Measurements from ENCODE around the gene R3HDML. TPM values are rescaled to one million over a fixed set of nuclear protein-coding genes. Genes with fewer than 3 reads are reported as not detected.
"Not testable (repeated sequence)": the region's sequence is repeated elsewhere in the genome, so short reads cannot be mapped to it uniquely, and the experiment has no call there.

The R3HDML gene
- total RNA-seq, 1 donor from 2014 or later = not detected

DNA sequence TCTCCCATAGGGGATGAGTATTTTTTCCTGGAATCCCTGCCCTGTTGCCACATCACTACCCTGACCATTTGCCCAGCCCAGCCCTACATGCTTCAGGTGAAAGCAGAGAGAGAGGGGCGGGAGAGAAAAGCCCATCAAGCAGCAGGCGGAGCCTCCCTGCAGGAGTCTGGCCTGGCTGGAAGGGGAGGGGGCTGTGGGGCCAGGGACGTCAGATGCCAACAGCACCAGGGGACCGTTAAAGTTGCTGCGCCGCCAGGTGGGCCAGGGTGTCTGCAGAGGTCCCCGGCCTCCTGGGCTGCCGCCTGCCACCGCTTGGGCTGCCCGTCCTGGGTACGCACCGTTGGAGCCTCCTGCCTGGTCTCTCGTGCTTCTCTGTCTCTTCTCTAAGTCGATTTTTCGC lies 757 bp upstream of the R3HDML start:
- intact Hi-C loops (cut with micrococcal nuclease) = no loop called here
- Mint-ChIP-seq H3K27me3 (ENCODE audit: insufficient read depth) (no peaks in the 10 kb centered on the region), H3K9me3 (no peaks in the 10 kb centered on the region), H3K36me3 (ENCODE audit: low read depth) (no peaks in the 10 kb centered on the region), H3K4me3 (no peak overlapping the region), H3K27ac (no peak overlapping the region), H3K4me1 (ENCODE audit: low read depth) (no peaks in the 10 kb centered on the region)
- no peak for DNase-seq (ENCODE audit: low spot score)

GRCh38 chr20:44342248-44342647 lies 5.4 kb downstream of the R3HDML start:
- Mint-ChIP-seq H3K9me3 (no peaks in the 10 kb centered on the region), H3K27ac (no peak overlapping the region), H3K36me3 (ENCODE audit: low read depth) (no peaks in the 10 kb centered on the region), H3K4me3 (no peak overlapping the region), H3K27me3 (ENCODE audit: insufficient read depth) (peaks cover 2% of the 10 kb centered on the region), H3K4me1 (ENCODE audit: low read depth) (no peaks in the 10 kb centered on the region)
- intact Hi-C loops (cut with micrococcal nuclease) = no loop called here
- DNase-seq (ENCODE audit: low spot score) = no peak

DNA sequence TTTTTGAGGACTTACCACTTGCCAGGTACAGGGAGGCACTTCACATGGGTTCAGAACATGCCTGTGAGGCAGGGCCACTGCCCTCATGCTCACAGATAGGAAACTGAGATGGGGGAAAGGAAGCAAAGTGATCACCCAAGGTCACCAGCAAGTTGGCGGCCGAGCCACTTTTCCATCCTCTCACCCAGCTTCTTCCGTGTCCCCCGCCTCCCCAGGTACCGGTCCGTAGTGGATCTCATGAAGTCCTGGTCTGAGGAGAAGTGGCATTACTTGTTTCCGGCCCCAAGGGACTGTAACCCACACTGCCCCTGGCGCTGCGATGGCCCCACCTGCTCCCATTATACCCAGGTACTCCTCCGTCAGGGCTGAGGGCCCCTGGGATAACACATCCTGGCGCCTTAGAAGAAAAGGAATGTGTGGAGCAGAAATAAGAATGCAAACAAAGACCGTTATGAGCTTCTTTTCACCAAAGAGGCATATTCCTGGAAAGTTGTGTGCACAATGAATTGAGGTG lies 6.4 kb downstream of the R3HDML start:
- no peak overlapping the region for H3K4me3 Mint-ChIP-seq
- H3K27ac Mint-ChIP-seq = no peak overlapping the region
- H3K9me3 Mint-ChIP-seq = no peaks in the 10 kb centered on the region
- H3K36me3 Mint-ChIP-seq (ENCODE audit: low read depth) = no peaks in the 10 kb centered on the region
- intact Hi-C loops (cut with micrococcal nuclease) = no loop called here
- H3K27me3 Mint-ChIP-seq (ENCODE audit: insufficient read depth) = peaks cover 2% of the 10 kb centered on the region
- no peak for DNase-seq (ENCODE audit: low spot score)
- no peaks in the 10 kb centered on the region for H3K4me1 Mint-ChIP-seq (ENCODE audit: low read depth)

GRCh38 chr20:44344723-44345122 lies 7.9 kb downstream of the R3HDML start:
- H3K27me3 Mint-ChIP-seq (ENCODE audit: insufficient read depth) = peaks cover 2% of the 10 kb centered on the region
- no peaks in the 10 kb centered on the region for H3K36me3 Mint-ChIP-seq (ENCODE audit: low read depth)
- no peaks in the 10 kb centered on the region for H3K9me3 Mint-ChIP-seq
- no peak overlapping the region for H3K27ac Mint-ChIP-seq
- H3K4me3 Mint-ChIP-seq = no peak overlapping the region
- no peaks in the 10 kb centered on the region for H3K4me1 Mint-ChIP-seq (ENCODE audit: low read depth)
- intact Hi-C loops (cut with micrococcal nuclease) = no loop called here
- DNase-seq (ENCODE audit: low spot score) = no peak

DNA sequence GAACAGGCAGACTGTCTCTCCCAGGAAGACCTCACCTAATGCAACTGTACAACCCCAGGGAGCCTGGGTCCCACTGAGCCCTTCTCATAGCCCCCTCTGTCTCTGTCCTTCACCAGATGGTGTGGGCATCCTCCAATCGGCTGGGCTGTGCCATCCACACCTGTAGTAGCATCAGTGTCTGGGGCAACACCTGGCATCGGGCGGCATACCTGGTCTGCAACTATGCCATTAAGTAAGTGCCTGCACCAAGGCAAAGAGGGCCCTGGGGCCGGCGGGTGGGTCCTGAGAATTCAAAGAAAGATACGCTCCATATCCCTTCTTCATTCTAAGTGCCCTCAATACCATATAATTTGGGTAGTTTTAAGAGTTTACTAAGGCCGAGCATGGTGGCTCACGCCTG lies 8.3 kb downstream of the R3HDML start:
- no peaks in the 10 kb centered on the region for H3K36me3 Mint-ChIP-seq (ENCODE audit: low read depth)
- no peak for DNase-seq (ENCODE audit: low spot score)
- H3K27ac Mint-ChIP-seq = no peak overlapping the region
- H3K27me3 Mint-ChIP-seq (ENCODE audit: insufficient read depth) = peaks cover 5% of the 10 kb centered on the region
- no peak overlapping the region for H3K4me3 Mint-ChIP-seq
- no peaks in the 10 kb centered on the region for H3K9me3 Mint-ChIP-seq
- intact Hi-C loops (cut with micrococcal nuclease) = no loop called here
- H3K4me1 Mint-ChIP-seq (ENCODE audit: low read depth) = no peaks in the 10 kb centered on the region

GRCh38 chr20:44345941-44346340 lies 9.1 kb downstream of the R3HDML start:
- DNase-seq (ENCODE audit: low spot score); intact Hi-C loops (cut with micrococcal nuclease); H3K27me3 Mint-ChIP-seq (ENCODE audit: insufficient read depth); H3K9me3 Mint-ChIP-seq; H3K27ac Mint-ChIP-seq; H3K4me1 Mint-ChIP-seq (ENCODE audit: low read depth); H3K36me3 Mint-ChIP-seq (ENCODE audit: low read depth); H3K4me3 Mint-ChIP-seq: not testable (repeated sequence)

DNA sequence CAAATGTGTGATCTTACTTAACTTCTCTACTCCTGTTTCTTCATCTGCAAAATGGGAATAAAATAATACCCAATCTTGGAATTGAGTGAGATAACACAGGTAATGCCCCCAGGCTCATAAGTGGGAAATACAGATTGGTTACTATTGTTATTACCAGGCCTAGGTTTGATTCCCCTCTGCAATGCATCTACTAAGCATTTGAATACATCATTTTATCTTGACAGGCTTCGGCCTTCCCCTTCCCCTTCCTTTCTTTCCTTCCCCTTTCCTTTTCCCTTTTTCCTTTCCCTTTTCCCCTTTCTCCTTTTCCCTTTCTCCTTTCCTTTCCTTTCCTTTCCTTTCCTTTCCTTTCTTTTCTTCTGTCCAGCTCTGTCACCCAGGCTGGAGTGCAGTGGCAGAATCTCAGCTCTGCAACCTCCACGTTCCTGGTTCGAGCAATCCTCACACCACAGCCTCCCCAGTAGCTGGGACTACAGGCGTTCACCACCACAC lies 11.4 kb downstream of the R3HDML start:
- Mint-ChIP-seq H3K9me3 (no peaks in the 10 kb centered on the region), H3K4me3 (no peak overlapping the region), H3K36me3 (ENCODE audit: low read depth) (no peaks in the 10 kb centered on the region), H3K4me1 (ENCODE audit: low read depth) (no peaks in the 10 kb centered on the region), H3K27ac (no peak overlapping the region), H3K27me3 (ENCODE audit: insufficient read depth) (peaks cover 7% of the 10 kb centered on the region)
- DNase-seq (ENCODE audit: low spot score) = no peak
- intact Hi-C loops (cut with micrococcal nuclease) = no loop called here

DNA sequence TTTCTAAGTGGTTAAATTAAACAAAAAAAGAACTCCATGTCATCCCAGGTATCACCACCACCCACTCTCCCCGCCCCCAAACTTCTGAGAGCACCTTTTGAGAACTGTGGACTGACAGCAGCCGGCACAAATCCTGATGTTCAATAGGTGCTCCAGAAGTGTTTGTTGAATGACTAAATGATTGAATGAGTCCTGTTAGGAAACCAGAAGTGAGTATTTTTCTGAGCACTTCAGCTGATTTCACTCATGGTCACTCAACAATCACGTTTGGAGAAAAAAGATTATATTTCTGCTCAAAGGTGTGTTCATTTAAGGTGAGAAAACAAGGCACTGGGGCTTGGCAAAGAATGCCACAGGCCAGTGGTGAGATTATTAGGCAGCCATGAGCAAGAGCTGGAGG lies 12.5 kb downstream of the R3HDML start:
- Mint-ChIP-seq H3K27me3 (ENCODE audit: insufficient read depth) (peaks cover 7% of the 10 kb centered on the region), H3K9me3 (no peaks in the 10 kb centered on the region), H3K4me1 (ENCODE audit: low read depth) (no peaks in the 10 kb centered on the region), H3K4me3 (no peak overlapping the region), H3K27ac (no peak overlapping the region), H3K36me3 (ENCODE audit: low read depth) (no peaks in the 10 kb centered on the region)
- no peak for DNase-seq (ENCODE audit: low spot score)
- intact Hi-C loops (cut with micrococcal nuclease) = no loop called here

DNA sequence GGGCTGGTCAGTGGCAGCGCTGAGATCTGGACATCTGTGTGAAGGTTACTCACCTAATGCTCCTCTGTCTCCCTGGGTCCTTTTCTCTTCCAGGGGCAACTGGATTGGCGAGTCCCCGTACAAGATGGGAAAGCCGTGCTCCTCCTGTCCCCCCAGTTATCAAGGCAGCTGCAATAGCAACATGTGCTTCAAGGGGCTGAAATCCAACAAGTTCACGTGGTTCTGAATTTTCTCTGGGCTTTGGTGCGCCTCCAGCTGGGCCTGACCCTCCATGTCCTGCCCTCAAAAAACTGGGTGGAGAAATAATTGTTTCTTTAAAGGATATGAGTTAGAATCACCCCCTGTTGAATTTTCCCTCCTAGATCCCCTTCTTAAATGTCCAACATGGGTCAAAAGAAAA lies 13.7 kb downstream of the R3HDML start:
- H3K36me3 Mint-ChIP-seq (ENCODE audit: low read depth) = no peaks in the 10 kb centered on the region
- H3K4me1 Mint-ChIP-seq (ENCODE audit: low read depth) = no peaks in the 10 kb centered on the region
- H3K27me3 Mint-ChIP-seq (ENCODE audit: insufficient read depth) = peaks cover 7% of the 10 kb centered on the region
- H3K27ac Mint-ChIP-seq = no peak overlapping the region
- no peak for DNase-seq (ENCODE audit: low spot score)
- no peaks in the 10 kb centered on the region for H3K9me3 Mint-ChIP-seq
- intact Hi-C loops (cut with micrococcal nuclease) = no loop called here
- no peak overlapping the region for H3K4me3 Mint-ChIP-seq

GRCh38 chr20:44354979-44355497 lies 18.2 kb downstream of the R3HDML start:
- intact Hi-C loops (cut with micrococcal nuclease) = no loop called here
- no peaks in the 10 kb centered on the region for H3K36me3 Mint-ChIP-seq (ENCODE audit: low read depth)
- H3K9me3 Mint-ChIP-seq = no peaks in the 10 kb centered on the region
- H3K27me3 Mint-ChIP-seq (ENCODE audit: insufficient read depth) = peaks cover 10% of the 10 kb centered on the region
- no peaks in the 10 kb centered on the region for H3K4me1 Mint-ChIP-seq (ENCODE audit: low read depth)
- H3K4me3 Mint-ChIP-seq = no peak overlapping the region
- H3K27ac Mint-ChIP-seq = no peak overlapping the region
- DNase-seq (ENCODE audit: low spot score) = no peak

GRCh38 chr20:44355498-44356352 lies 18.9 kb downstream of the R3HDML start, which contains the start of gene HNF4A:
TSS of gene HNF4A (plus strand) at chr20:44355699. CDS start at chr20:44355805, 106 bp downstream.
- H3K27me3 Mint-ChIP-seq (ENCODE audit: insufficient read depth) = peaks cover 10% of the 10 kb centered on the region
- H3K4me1 Mint-ChIP-seq (ENCODE audit: low read depth) = no peaks in the 10 kb centered on the region
- no peak within 1 kb of the TSS for H3K4me3 Mint-ChIP-seq
- intact Hi-C loops (cut with micrococcal nuclease) = no loop called here
- no peak within 1 kb of the TSS for H3K27ac Mint-ChIP-seq
- no peak for DNase-seq (ENCODE audit: low spot score)
- H3K9me3 Mint-ChIP-seq = no peaks in the 10 kb centered on the region
- H3K36me3 Mint-ChIP-seq (ENCODE audit: low read depth) = no peaks in the 10 kb centered on the region

DNA sequence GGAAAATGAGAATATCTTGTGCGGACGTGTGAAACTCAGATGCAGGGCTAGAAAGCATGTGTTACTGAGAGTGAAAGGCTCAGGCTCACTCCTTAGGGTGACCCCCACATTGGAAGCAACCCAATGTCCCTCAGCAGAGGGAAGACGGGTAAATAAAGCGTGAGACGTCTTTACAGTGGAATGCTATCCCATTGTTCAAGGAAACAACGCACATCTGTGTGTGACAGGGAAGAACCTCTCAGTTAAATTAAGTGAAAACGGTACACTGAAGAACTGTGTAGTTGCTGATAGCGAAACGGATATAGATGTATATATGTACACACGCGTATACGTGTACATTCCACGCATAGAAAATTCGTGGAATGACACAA lies 19.5 kb downstream of the R3HDML start:
- no peak for DNase-seq (ENCODE audit: low spot score)
- Mint-ChIP-seq H3K4me3 (no peak overlapping the region), H3K9me3 (no peaks in the 10 kb centered on the region), H3K27me3 (ENCODE audit: insufficient read depth) (peaks cover 10% of the 10 kb centered on the region), H3K36me3 (ENCODE audit: low read depth) (no peaks in the 10 kb centered on the region), H3K27ac (no peak overlapping the region), H3K4me1 (ENCODE audit: low read depth) (no peaks in the 10 kb centered on the region)
- intact Hi-C loops (cut with micrococcal nuclease) = no loop called here

GRCh38 chr20:44357020-44357419 lies 20.2 kb downstream of the R3HDML start:
- no peak for DNase-seq (ENCODE audit: low spot score)
- Mint-ChIP-seq H3K9me3 (no peaks in the 10 kb centered on the region), H3K4me3 (no peak overlapping the region), H3K27me3 (ENCODE audit: insufficient read depth) (peaks cover 12% of the 10 kb centered on the region), H3K36me3 (ENCODE audit: low read depth) (no peaks in the 10 kb centered on the region), H3K27ac (no peak overlapping the region), H3K4me1 (ENCODE audit: low read depth) (no peaks in the 10 kb centered on the region)
- intact Hi-C loops (cut with micrococcal nuclease) = no loop called here
